ENCODE data around the gene PDLIM3.

DNA sequence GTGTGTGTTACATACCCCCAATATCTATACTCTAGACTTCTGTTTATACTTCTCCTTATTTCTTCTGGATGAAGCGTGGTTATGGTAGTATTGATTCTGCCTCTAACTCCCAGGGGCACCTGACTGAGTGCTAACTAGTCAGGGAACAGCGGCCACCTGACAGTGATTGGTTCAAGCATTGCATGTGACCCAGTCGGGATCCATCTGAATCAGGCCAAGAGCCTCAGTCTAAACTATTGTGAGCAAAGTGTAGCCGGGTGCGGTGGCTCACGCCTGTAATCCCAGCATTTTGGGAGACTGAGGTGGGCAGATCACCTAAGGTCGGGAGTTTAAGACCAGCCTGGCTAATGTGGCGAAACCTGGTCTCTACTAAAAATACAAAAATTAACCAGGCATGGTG, 73.7 kb downstream of the PDLIM3 start:
- TF ChIP-seq MXI1 (IDR thresholded peaks at IDR 0.05; ENCODE audit: low read depth, low read length) (no peak), POLR2AphosphoS5 (IDR thresholded peaks at IDR 0.05; ENCODE audit: low read depth, low read length) (no peak)
- TF ChIP-seq, protein P1, sequence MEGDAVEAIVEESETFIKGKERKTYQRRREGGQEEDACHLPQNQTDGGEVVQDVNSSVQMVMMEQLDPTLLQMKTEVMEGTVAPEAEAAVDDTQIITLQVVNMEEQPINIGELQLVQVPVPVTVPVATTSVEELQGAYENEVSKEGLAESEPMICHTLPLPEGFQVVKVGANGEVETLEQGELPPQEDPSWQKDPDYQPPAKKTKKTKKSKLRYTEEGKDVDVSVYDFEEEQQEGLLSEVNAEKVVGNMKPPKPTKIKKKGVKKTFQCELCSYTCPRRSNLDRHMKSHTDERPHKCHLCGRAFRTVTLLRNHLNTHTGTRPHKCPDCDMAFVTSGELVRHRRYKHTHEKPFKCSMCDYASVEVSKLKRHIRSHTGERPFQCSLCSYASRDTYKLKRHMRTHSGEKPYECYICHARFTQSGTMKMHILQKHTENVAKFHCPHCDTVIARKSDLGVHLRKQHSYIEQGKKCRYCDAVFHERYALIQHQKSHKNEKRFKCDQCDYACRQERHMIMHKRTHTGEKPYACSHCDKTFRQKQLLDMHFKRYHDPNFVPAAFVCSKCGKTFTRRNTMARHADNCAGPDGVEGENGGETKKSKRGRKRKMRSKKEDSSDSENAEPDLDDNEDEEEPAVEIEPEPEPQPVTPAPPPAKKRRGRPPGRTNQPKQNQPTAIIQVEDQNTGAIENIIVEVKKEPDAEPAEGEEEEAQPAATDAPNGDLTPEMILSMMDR (IDR thresholded peaks at IDR 0.05), result no peak
- TF ChIP-seq, protein P2, sequence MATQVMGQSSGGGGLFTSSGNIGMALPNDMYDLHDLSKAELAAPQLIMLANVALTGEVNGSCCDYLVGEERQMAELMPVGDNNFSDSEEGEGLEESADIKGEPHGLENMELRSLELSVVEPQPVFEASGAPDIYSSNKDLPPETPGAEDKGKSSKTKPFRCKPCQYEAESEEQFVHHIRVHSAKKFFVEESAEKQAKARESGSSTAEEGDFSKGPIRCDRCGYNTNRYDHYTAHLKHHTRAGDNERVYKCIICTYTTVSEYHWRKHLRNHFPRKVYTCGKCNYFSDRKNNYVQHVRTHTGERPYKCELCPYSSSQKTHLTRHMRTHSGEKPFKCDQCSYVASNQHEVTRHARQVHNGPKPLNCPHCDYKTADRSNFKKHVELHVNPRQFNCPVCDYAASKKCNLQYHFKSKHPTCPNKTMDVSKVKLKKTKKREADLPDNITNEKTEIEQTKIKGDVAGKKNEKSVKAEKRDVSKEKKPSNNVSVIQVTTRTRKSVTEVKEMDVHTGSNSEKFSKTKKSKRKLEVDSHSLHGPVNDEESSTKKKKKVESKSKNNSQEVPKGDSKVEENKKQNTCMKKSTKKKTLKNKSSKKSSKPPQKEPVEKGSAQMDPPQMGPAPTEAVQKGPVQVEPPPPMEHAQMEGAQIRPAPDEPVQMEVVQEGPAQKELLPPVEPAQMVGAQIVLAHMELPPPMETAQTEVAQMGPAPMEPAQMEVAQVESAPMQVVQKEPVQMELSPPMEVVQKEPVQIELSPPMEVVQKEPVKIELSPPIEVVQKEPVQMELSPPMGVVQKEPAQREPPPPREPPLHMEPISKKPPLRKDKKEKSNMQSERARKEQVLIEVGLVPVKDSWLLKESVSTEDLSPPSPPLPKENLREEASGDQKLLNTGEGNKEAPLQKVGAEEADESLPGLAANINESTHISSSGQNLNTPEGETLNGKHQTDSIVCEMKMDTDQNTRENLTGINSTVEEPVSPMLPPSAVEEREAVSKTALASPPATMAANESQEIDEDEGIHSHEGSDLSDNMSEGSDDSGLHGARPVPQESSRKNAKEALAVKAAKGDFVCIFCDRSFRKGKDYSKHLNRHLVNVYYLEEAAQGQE (IDR thresholded peaks at IDR 0.05; ENCODE audit: low read depth, low read length), result no peak
